HEK293T (cell line): ENCODE data around the gene ZWINT.

Source experiments
- ARNT ChIP-seq: fragments of 450-650 bp; IDR thresholded peaks from 2 replicates; pipeline ENCODE4 v1.6.1; 2017; ENCODE audit warnings: mild to moderate bottlenecking
- ELF4 ChIP-seq: fragments of 450-650 bp; IDR thresholded peaks from 2 replicates; pipeline ENCODE4 v1.6.1; 2017; ENCODE audit warnings: antibody characterized with exemption
- FOXA1 ChIP-seq: fragments of 450-650 bp; IDR thresholded peaks from 2 replicates; pipeline ENCODE4 v1.6.1; 2016; ENCODE audit warnings: mild to moderate bottlenecking
- FOXK2 ChIP-seq: fragments of 450-650 bp; IDR thresholded peaks from 2 replicates; pipeline ENCODE4 v1.6.1; 2016; ENCODE audit warnings: mild to moderate bottlenecking
- FOXM1 ChIP-seq: fragments of 450-650 bp; IDR thresholded peaks from 2 replicates; pipeline ENCODE4 v1.6.1; 2017; ENCODE audit warnings: mild to moderate bottlenecking, borderline replicate concordance
- L3MBTL2 ChIP-seq: fragments of 450-650 bp; conservative IDR thresholded peaks from 2 replicates; pipeline ENCODE4 v1.6.1; 2016; ENCODE audit warnings: mild to moderate bottlenecking
- LEF1 ChIP-seq: fragments of 450-650 bp; IDR thresholded peaks from 2 replicates; pipeline ENCODE4 v1.6.1; 2017; ENCODE audit warnings: mild to moderate bottlenecking, borderline replicate concordance
- NFRKB ChIP-seq: fragments of 450-650 bp; IDR thresholded peaks from 2 replicates; pipeline ENCODE4 v1.6.1; 2016; ENCODE audit warnings: mild to moderate bottlenecking, moderate library complexity
- SP1 ChIP-seq: fragments of 450-650 bp; IDR thresholded peaks from 2 replicates; pipeline ENCODE4 v1.6.1; 2017
- SUZ12 ChIP-seq: fragments of 450-650 bp; IDR thresholded peaks from 2 replicates; pipeline ENCODE4 v1.6.1; 2016; ENCODE audit warnings: mild to moderate bottlenecking

- no peak for TF ChIP-seq SP1
- TF ChIP-seq FOXK2 = no peak
- no peak for TF ChIP-seq ELF4
- no peak for TF ChIP-seq FOXA1
- TF ChIP-seq LEF1 = no peak
- no peak for TF ChIP-seq L3MBTL2
- TF ChIP-seq ARNT = no peak
- TF ChIP-seq FOXM1 = no peak
- no peak for TF ChIP-seq SUZ12
- TF ChIP-seq NFRKB = no peak
Observed at GRCh38 chr10:56349611-56350010, 11.4 kb downstream of the ZWINT start.
